ENCODE measurements around the gene USP1. TPM values are rescaled to one million over a fixed set of nuclear protein-coding genes. Genes with fewer than 3 reads are reported as not detected.

Gene USP1
- polyA plus RNA-seq, 2 of the 4 experiments (the other 2 are of a cell fraction): 23.5 to 31.4 TPM

DNA sequence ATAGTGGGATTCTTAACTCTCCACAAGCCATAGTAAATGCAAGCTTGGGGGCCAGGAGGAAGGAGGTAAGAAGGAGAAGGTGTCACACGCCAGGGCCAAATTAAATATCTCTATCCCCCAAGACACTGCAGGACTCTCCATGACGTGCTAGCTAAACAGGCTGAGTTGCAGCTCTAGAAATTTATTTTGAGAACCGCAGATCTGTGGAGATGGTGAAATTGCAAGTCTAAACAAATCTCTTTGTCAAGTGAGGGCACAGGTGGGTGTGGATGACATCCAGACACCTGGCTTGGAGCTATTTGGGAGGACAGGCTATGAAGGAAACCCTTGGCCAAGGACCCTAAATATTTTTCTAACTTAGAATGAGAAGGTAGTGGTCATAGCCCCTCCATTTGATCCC is 39.5 kb upstream of the USP1 start (continued):
- TF ChIP-seq, protein P1, sequence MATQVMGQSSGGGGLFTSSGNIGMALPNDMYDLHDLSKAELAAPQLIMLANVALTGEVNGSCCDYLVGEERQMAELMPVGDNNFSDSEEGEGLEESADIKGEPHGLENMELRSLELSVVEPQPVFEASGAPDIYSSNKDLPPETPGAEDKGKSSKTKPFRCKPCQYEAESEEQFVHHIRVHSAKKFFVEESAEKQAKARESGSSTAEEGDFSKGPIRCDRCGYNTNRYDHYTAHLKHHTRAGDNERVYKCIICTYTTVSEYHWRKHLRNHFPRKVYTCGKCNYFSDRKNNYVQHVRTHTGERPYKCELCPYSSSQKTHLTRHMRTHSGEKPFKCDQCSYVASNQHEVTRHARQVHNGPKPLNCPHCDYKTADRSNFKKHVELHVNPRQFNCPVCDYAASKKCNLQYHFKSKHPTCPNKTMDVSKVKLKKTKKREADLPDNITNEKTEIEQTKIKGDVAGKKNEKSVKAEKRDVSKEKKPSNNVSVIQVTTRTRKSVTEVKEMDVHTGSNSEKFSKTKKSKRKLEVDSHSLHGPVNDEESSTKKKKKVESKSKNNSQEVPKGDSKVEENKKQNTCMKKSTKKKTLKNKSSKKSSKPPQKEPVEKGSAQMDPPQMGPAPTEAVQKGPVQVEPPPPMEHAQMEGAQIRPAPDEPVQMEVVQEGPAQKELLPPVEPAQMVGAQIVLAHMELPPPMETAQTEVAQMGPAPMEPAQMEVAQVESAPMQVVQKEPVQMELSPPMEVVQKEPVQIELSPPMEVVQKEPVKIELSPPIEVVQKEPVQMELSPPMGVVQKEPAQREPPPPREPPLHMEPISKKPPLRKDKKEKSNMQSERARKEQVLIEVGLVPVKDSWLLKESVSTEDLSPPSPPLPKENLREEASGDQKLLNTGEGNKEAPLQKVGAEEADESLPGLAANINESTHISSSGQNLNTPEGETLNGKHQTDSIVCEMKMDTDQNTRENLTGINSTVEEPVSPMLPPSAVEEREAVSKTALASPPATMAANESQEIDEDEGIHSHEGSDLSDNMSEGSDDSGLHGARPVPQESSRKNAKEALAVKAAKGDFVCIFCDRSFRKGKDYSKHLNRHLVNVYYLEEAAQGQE (IDR thresholded peaks at IDR 0.05): no peak
- TF ChIP-seq, protein P2, sequence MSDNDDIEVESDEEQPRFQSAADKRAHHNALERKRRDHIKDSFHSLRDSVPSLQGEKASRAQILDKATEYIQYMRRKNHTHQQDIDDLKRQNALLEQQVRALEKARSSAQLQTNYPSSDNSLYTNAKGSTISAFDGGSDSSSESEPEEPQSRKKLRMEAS (IDR thresholded peaks at IDR 0.05): no peak
- TF ChIP-seq, protein P3, sequence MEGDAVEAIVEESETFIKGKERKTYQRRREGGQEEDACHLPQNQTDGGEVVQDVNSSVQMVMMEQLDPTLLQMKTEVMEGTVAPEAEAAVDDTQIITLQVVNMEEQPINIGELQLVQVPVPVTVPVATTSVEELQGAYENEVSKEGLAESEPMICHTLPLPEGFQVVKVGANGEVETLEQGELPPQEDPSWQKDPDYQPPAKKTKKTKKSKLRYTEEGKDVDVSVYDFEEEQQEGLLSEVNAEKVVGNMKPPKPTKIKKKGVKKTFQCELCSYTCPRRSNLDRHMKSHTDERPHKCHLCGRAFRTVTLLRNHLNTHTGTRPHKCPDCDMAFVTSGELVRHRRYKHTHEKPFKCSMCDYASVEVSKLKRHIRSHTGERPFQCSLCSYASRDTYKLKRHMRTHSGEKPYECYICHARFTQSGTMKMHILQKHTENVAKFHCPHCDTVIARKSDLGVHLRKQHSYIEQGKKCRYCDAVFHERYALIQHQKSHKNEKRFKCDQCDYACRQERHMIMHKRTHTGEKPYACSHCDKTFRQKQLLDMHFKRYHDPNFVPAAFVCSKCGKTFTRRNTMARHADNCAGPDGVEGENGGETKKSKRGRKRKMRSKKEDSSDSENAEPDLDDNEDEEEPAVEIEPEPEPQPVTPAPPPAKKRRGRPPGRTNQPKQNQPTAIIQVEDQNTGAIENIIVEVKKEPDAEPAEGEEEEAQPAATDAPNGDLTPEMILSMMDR (IDR thresholded peaks at IDR 0.05): no peak
- TF ChIP-seq BHLHE40 (IDR thresholded peaks at IDR 0.05; ENCODE audit: low read depth, low read length): no peak
- TF ChIP-seq MAZ (IDR thresholded peaks at IDR 0.05; ENCODE audit: borderline replicate concordance, low read depth, low read length): no peak

DNA sequence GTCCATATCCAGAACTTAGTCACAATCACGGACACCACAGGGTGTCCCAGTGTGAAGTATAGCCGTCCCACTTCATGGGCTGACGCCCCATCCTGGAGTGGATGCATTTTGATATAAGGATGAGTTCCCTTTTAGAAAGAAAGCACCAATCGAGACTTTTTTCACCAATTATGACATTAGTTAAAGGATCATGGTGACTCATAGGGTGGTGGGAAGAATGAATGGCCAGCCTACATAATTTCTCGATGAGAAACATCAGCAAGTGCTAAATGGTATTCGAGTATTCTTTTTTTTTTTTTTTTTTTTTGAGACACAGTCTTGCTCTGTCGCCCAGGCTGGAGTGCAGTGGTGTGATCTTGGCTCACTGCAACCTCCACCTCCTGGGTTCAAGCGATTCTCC is 38.5 kb upstream of the USP1 start:
- no peak for FAIRE-seq
- POLR2A ChIA-PET: no interaction called here
- no peak overlapping the region for H3K4me3 ChIP-seq
- no peak for ATAC-seq
- no peaks in the 10 kb centered on the region for H3K4me1 ChIP-seq
- H3K9me3 ChIP-seq: no peaks in the 10 kb centered on the region
- TF ChIP-seq, protein P4, sequence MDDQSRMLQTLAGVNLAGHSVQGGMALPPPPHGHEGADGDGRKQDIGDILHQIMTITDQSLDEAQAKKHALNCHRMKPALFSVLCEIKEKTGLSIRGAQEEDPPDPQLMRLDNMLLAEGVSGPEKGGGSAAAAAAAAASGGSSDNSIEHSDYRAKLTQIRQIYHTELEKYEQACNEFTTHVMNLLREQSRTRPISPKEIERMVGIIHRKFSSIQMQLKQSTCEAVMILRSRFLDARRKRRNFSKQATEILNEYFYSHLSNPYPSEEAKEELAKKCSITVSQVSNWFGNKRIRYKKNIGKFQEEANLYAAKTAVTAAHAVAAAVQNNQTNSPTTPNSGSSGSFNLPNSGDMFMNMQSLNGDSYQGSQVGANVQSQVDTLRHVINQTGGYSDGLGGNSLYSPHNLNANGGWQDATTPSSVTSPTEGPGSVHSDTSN (IDR thresholded peaks at IDR 0.05): no peak
- TF ChIP-seq ZFP36 (IDR thresholded peaks at IDR 0.05; ENCODE audit: borderline replicate concordance, partially characterized antibody) (no peak), CBX2 (IDR thresholded peaks at IDR 0.05; ENCODE audit: borderline replicate concordance, low read depth) (no peak), EP300 (IDR thresholded peaks at IDR 0.05) (no peak), CHD4 (IDR thresholded peaks at IDR 0.05; ENCODE audit: borderline replicate concordance) (no peak), HEYL (CRISPR knock-in tag; IDR thresholded peaks at IDR 0.05) (no peak)
- no peak overlapping the region for H3K27ac ChIP-seq
- CTCF ChIA-PET: interaction anchor here (4.8 kb wide), 1 partner anchor 223 kb away, joined by 23 read pairs; no protein-coding TSS in a partner anchor
- 55% methylated on average over 8 of the region's 8 CpGs for WGBS (ENCODE audit: missing lambda C conversion rate)
- no peak overlapping the region for H3K4me2 ChIP-seq
- DNase-seq (ENCODE audit: low read depth in 1 of 2, low spot score in 1 of 2): no peak

DNA sequence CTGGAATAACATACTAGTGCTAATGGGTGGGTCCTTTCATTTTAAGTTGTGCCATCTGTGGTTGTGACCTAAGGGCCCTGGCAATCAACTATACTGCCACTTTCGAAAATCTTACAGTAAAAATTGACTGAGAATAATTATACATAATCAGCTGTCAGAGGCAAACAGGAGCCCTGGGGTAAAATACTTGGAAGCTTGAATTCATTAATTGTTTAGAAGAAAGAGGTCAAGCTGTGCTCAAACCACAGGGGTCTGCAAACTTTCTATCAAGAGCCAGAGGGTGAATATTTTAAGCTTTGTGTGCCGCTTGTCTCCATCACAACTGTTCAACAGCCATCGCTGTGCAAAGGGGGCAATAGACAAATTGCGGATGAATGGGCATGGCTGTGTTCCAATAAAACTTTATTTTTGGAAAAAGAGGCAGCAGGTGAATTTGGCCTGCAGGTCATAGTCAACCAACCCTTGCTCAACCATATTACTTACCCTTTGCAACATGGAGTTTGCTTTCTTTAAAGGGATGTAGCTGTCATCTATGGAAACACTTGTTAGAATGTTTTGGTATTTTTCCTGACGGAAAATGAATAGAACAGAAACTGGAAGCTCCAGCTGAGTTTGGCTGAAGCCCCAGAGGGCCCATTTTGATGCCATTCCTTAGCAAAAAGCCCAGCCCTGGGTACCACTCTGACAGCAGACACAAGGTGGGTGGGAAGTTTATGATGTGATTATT is 35.7 kb upstream of the USP1 start:
- DNase-seq (ENCODE audit: low read depth in 1 of 2, low spot score in 1 of 2): no peak
- WGBS (ENCODE audit: missing lambda C conversion rate): 81% methylated on average over 5 of the region's 5 CpGs
- ATAC-seq: no peak
- H3K27ac ChIP-seq: no peak overlapping the region
- no peaks in the 10 kb centered on the region for H3K4me1 ChIP-seq
- H3K9me3 ChIP-seq: no peaks in the 10 kb centered on the region
- ChIA-PET CTCF (interaction anchor here (1.0 to 9.5 kb wide), 3 partner anchors 10 to 227 kb away, joined by 3 to 141 read pairs (median 5); no protein-coding TSS in a partner anchor), POLR2A (no interaction called here)
- FAIRE-seq: no peak
- no peak overlapping the region for H3K4me2 ChIP-seq
- H3K4me3 ChIP-seq: no peak overlapping the region
- no peak for TF ChIP-seq POLR2A (IDR thresholded peaks at IDR 0.05; ENCODE audit: low read length)
- no peak for TF ChIP-seq JUN (IDR thresholded peaks at IDR 0.05)
- no peak for TF ChIP-seq ZFP36 (IDR thresholded peaks at IDR 0.05; ENCODE audit: borderline replicate concordance, partially characterized antibody)
- no peak for TF ChIP-seq KDM5A (IDR thresholded peaks at IDR 0.05)
- TF ChIP-seq, protein P5, sequence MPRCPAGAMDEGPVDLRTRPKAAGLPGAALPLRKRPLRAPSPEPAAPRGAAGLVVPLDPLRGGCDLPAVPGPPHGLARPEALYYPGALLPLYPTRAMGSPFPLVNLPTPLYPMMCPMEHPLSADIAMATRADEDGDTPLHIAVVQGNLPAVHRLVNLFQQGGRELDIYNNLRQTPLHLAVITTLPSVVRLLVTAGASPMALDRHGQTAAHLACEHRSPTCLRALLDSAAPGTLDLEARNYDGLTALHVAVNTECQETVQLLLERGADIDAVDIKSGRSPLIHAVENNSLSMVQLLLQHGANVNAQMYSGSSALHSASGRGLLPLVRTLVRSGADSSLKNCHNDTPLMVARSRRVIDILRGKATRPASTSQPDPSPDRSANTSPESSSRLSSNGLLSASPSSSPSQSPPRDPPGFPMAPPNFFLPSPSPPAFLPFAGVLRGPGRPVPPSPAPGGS (IDR thresholded peaks at IDR 0.05): no peak
- TF ChIP-seq MAZ (IDR thresholded peaks at IDR 0.05; ENCODE audit: borderline replicate concordance, low read depth, low read length): no peak
- TF ChIP-seq CBX2 (IDR thresholded peaks at IDR 0.05; ENCODE audit: borderline replicate concordance, low read depth): no peak
- no peak for TF ChIP-seq CBX8 (IDR thresholded peaks at IDR 0.05)
- TF ChIP-seq, protein P6, sequence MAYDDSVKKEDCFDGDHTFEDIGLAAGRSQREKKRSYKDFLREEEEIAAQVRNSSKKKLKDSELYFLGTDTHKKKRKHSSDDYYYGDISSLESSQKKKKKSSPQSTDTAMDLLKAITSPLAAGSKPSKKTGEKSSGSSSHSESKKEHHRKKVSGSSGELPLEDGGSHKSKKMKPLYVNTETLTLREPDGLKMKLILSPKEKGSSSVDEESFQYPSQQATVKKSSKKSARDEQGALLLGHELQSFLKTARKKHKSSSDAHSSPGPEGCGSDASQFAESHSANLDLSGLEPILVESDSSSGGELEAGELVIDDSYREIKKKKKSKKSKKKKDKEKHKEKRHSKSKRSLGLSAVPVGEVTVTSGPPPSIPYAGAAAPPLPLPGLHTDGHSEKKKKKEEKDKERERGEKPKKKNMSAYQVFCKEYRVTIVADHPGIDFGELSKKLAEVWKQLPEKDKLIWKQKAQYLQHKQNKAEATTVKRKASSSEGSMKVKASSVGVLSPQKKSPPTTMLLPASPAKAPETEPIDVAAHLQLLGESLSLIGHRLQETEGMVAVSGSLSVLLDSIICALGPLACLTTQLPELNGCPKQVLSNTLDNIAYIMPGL (CRISPR knock-in tag; IDR thresholded peaks at IDR 0.05; ENCODE audit: borderline replicate concordance): no peak
- TF ChIP-seq, protein P7, sequence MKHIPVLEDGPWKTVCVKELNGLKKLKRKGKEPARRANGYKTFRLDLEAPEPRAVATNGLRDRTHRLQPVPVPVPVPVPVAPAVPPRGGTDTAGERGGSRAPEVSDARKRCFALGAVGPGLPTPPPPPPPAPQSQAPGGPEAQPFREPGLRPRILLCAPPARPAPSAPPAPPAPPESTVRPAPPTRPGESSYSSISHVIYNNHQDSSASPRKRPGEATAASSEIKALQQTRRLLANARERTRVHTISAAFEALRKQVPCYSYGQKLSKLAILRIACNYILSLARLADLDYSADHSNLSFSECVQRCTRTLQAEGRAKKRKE (CRISPR knock-in tag; IDR thresholded peaks at IDR 0.05; ENCODE audit: low read depth): no peak
- TF ChIP-seq NPAS2 (CRISPR knock-in tag; IDR thresholded peaks at IDR 0.05; ENCODE audit: borderline replicate concordance): no peak
- TF ChIP-seq, protein P8, sequence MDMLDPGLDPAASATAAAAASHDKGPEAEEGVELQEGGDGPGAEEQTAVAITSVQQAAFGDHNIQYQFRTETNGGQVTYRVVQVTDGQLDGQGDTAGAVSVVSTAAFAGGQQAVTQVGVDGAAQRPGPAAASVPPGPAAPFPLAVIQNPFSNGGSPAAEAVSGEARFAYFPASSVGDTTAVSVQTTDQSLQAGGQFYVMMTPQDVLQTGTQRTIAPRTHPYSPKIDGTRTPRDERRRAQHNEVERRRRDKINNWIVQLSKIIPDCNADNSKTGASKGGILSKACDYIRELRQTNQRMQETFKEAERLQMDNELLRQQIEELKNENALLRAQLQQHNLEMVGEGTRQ (IDR thresholded peaks at IDR 0.05): no peak
- no peak for TF ChIP-seq ESRRA (IDR thresholded peaks at IDR 0.05; ENCODE audit: borderline replicate concordance, low read length)

All from A549 (cell line).